ENCODE measurements around the gene ENAH.

Gene ENAH

DNA sequence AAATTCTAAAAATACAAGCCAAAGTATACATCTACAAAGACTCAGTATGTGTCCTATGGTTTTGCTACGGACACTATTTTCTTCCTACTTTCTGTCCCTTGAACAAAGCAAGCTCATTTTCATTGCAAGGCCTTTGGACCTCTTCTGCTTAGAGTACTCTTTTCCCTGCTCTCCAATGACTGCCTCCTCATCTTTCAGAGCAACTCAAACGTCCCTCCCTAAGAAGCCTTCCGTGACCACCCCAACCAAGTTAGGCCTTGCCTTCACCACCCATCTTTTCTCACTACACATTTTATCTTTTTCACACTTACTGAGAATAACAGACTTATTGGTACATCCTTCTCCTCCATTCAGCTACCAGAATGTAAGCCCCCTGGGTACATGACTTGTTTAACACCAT is 39.9 kb downstream of the ENAH start:
- H3K4me2 ChIP-seq (ENCODE audit: low read depth, low read length, poor library complexity, severe bottlenecking) = no peak overlapping the region

DNA sequence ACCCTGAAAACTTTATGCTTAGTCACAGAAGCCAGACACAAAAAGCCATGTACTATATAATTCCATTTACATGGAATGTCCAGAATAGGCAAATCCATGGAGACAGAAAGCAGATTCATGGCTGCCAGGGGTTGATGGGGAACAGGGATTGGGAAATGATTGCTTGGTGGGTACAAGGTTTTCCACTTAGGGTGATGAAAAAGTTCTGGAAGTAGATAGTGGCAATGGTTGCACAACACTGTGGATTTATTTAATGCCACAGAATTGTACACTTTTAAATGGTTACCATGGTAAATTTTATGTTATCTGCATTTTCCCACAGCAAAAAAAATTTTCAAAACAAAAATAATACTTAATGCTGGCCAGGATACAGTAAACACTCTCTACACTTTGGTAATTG is 40.6 kb downstream of the ENAH start:
- no peaks in the 10 kb centered on the region for H3K9me3 ChIP-seq (ENCODE audit: insufficient read depth, low read depth, low read length)
- no peak for TF ChIP-seq EZH2phosphoT487 (IDR thresholded peaks at IDR 0.05; ENCODE audit: borderline replicate concordance)
- no peak for TF ChIP-seq CTCF (conservative IDR thresholded peaks at IDR 0.05; ENCODE audit: low read length)
- no peak overlapping the region for H3K4me2 ChIP-seq (ENCODE audit: low read depth, low read length, poor library complexity, severe bottlenecking)
- H3K36me3 ChIP-seq (ENCODE audit: insufficient read depth, low read length) = no peaks in the 10 kb centered on the region
- H3K4me1 ChIP-seq (ENCODE audit: insufficient read depth, low read length, poor library complexity, severe bottlenecking) = no peaks in the 10 kb centered on the region
- peaks cover 9% of the 10 kb centered on the region; the same call in 1 of the 2 replicates for H3K79me2 ChIP-seq (ENCODE audit: insufficient read depth, low read length)
- H3F3A ChIP-seq (ENCODE audit: low read depth) = no peaks in the 10 kb centered on the region
- H3K27me3 ChIP-seq (ENCODE audit: insufficient read depth, low read length, poor library complexity, severe bottlenecking) = no peaks in the 10 kb centered on the region
- no peak overlapping the region for H3K9ac ChIP-seq (ENCODE audit: low read depth, low read length, poor library complexity, severe bottlenecking)
- no peak overlapping the region for H3K4me3 ChIP-seq (ENCODE audit: low read length, poor library complexity, severe bottlenecking)
- H4K20me1 ChIP-seq (ENCODE audit: insufficient read depth, low read length, poor library complexity, severe bottlenecking) = peaks cover under 1% of the 10 kb centered on the region
- H2AFZ ChIP-seq (ENCODE audit: low read length) = no peak overlapping the region
- H3K9me2 ChIP-seq (replicated peaks; ENCODE audit: low read depth, low read length) = no peaks in the 10 kb centered on the region

More for the DNA sequence above, 39.9 kb downstream of the ENAH start:
- Histone ChIP-seq H3K9me2 (replicated peaks; ENCODE audit: low read depth, low read length) (no peaks in the 10 kb centered on the region), H2AFZ (ENCODE audit: low read length) (no peak overlapping the region), H3F3A (ENCODE audit: low read depth) (no peaks in the 10 kb centered on the region), H3K27me3 (ENCODE audit: insufficient read depth, low read length, poor library complexity, severe bottlenecking) (no peaks in the 10 kb centered on the region), H3K4me1 (ENCODE audit: insufficient read depth, low read length, poor library complexity, severe bottlenecking) (no peaks in the 10 kb centered on the region), H3K9me3 (ENCODE audit: insufficient read depth, low read depth, low read length) (no peaks in the 10 kb centered on the region), H3K4me3 (ENCODE audit: low read length, poor library complexity, severe bottlenecking) (no peak overlapping the region), H4K20me1 (ENCODE audit: insufficient read depth, low read length, poor library complexity, severe bottlenecking) (no peaks in the 10 kb centered on the region), H3K36me3 (ENCODE audit: insufficient read depth, low read length) (no peaks in the 10 kb centered on the region), H3K9ac (ENCODE audit: low read depth, low read length, poor library complexity, severe bottlenecking) (no peak overlapping the region), H3K79me2 (ENCODE audit: insufficient read depth, low read length) (0 out of 2 replicates have a peak, but pooled peaks cover 4% of the 10 kb centered on the region)
- TF ChIP-seq EZH2phosphoT487 (IDR thresholded peaks at IDR 0.05; ENCODE audit: borderline replicate concordance) (no peak), CTCF (conservative IDR thresholded peaks at IDR 0.05; ENCODE audit: low read length) (no peak)

DNA sequence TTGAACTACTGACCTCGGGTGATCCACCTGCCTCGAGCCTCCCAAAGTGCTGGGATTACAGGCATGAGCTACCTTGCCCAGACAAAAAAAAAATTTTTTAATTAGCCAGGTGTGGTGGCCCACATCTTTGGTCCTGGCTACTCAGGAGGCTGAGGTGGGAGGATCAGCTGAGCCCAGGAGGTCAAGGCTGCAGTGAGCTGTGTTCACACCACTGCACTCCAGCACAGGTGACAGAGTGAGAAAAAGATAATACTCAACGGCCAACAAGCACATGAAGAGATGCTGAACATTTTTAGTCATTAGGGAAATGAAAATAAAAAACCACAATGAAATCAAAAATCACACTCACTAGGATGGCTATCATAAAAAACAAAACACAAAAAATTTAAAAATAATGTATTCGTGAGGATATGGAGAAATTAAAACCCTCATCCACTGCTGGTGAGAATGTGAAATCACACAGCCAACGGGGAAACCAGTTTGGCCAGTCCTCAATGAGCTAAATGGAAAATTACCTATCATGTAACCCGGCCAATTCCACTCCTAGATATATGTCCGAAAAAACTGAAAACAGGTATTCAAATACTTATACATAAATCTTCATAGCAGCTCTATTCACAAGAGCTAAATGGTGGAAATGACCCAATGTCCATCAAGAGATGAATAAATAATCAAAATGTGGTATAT is 41.2 kb downstream of the ENAH start:
- Histone ChIP-seq H2AFZ (ENCODE audit: low read length) (no peak overlapping the region), H3K4me1 (ENCODE audit: insufficient read depth, low read length, poor library complexity, severe bottlenecking) (no peaks in the 10 kb centered on the region), H3K9me2 (replicated peaks; ENCODE audit: low read depth, low read length) (no peaks in the 10 kb centered on the region), H3K79me2 (ENCODE audit: insufficient read depth, low read length) (peaks cover 11% of the 10 kb centered on the region; the same call in 1 of the 2 replicates), H3K4me3 (ENCODE audit: low read length, poor library complexity, severe bottlenecking) (no peak overlapping the region), H3F3A (ENCODE audit: low read depth) (no peaks in the 10 kb centered on the region), H3K36me3 (ENCODE audit: insufficient read depth, low read length) (no peaks in the 10 kb centered on the region), H3K27me3 (ENCODE audit: insufficient read depth, low read length, poor library complexity, severe bottlenecking) (no peaks in the 10 kb centered on the region), H3K4me2 (ENCODE audit: low read depth, low read length, poor library complexity, severe bottlenecking) (no peak overlapping the region), H4K20me1 (ENCODE audit: insufficient read depth, low read length, poor library complexity, severe bottlenecking) (peaks cover 3% of the 10 kb centered on the region), H3K9me3 (ENCODE audit: insufficient read depth, low read depth, low read length) (no peaks in the 10 kb centered on the region), H3K9ac (ENCODE audit: low read depth, low read length, poor library complexity, severe bottlenecking) (no peak overlapping the region)
- TF ChIP-seq CTCF (conservative IDR thresholded peaks at IDR 0.05; ENCODE audit: low read length) = no peak
- no peak for TF ChIP-seq EZH2phosphoT487 (IDR thresholded peaks at IDR 0.05; ENCODE audit: borderline replicate concordance)
